Fibroblast of skin of scalp (primary cell): ENCODE measurements around the gene CYP2S1.

Experiments
- DNase-seq: peaks from one replicate; pipeline ENCODE4 v3.0.0-alpha.2; 2013

The CYP2S1 gene

DNA sequence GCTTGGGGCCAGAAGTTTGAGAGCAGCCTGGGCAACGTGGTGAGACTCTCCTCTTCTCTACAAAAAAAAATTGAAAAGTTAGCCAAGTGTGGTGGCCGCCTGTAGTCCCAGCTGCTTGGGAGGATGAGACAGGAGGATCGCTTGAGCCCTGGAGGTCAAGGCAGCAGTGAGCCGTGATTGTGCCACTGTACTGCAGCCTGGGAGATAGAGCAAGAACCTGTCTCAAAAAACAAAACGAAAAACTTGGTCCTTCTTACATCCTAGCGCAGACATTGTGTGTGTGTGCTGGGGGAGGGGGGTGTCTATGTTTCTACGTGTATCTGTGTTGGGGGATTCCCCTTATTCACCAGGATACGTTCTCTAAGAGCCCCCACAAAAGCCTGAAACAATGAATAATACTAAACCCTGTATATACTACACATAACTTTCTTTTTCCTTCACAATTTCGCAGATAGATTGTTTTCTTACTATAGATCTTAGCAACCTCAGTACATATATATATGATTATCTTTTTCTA, 33.9 kb downstream of the CYP2S1 start:
- no peak for DNase-seq

DNA sequence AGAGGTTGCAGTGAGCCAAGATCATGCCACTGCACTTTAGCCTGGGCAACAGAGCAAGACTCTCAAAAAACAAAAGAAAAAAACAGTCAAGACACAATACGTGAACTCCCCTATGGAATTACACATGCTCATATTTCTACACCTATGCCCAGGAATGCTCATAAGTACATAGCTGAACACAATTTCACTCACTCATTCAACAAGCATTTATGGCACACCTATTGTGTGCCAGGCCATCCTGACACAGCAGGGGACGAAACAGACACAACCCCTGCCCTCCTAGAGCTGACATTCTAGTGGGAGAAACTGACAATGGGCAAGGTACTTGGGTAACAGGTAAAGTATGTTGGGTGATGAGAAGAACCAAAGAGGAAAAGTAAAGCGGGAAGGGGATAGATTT, 35.5 kb downstream of the CYP2S1 start:
- no peak for DNase-seq

DNA sequence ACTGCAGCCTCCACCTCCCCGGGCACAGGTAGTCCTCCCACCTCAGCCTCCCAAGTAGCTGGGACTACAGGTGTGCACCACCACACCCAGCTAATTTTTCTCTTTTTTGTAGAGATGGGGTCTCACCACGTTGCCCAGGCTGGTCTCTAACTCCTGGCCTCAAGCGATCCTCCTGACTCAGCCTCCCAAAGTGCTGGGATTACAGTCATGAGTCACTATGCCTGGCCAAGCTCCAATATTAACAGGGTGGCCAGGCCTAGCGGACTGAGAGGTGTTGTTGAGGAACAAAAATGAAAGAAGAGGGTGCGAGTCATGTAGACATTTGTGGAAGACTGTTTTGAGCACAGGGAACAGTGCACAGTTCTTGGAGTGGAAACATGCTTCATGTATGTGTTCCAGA, 36.3 kb downstream of the CYP2S1 start:
- peak; percentile 58 for DNase-seq

DNA sequence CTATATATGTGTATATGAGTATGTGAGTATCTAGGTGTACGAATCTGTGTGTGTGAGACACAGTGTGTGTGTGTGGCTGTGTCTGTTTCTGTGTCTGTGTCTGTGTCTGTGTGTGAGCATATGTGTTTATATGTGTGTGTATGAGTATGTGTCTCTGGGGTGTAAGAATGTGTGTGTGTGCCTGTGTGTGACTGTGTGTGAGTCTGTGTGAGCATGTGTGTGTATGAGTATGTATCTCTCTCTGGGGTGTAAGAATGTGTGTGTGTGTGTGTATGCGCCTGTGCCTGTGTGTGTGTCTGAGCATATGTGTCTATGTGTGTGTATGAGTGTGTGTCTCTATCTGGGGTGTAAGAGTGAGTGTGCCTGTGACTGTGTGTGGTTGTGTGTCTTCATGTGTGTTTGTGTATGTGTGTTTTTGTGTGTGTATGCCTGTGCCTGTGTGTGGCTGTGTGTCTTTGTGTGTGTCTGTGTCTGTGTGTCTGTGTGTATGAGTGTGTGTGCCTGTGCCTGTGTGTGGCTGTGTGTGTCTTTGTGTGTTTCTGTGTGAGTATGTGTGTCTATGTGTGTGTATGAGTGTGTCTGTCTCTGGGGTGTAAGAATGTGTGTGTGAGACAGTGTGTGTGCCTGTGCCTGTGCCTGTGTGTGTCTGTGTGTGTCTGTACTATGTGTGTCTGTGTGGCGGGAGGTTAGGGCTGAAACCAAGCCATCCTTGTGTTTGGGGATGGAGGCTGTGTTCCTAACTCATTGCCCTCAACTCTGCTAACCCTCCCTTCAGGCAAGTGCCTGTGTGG, 37.2 kb downstream of the CYP2S1 start:
- no peak for DNase-seq

DNA sequence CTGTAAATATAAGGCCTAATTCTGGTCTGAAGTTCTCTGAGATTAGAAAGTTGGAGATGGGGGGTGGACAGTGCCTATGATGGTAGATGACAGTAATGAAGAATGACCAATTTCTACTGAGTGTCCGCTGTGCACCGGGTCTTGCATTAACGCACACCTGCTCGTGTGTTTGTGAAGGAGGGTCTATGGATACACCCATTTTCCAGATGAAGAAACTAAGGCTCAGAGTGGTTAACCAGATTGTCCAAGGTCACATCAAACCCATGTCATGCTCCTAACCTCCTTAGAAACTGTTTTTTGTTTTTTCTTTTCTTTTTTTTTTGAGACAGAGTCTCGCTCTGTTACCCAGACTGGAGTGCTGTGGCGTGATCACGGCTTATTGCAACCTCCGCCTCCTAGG, 39.7 kb downstream of the CYP2S1 start:
- no peak for DNase-seq

DNA sequence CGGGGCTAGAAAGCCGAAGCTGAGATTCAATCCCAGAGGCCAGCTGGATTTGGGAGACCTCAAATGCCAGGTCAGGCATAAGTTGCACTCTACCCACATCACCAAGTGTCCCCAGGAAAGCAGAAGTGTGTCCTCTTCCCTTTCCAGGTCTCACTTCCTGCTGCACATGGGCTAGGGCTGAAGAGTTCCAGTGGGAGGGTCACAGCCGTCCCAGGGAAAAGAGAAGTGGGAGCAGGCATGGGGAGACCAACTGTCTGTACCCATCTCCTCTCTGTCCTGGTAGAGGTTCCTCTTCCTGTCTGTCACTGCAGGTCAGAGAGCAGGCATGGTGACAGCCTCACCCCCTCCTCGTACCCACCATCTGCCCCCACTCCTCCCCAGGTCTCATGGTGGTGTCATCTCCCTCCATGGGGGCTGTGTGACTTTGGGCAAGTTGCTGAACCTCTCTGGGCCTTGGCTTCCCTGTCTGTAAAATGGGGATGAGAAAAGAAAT, 40.8 kb downstream of the CYP2S1 start:
- DNase-seq, result no peak

DNA sequence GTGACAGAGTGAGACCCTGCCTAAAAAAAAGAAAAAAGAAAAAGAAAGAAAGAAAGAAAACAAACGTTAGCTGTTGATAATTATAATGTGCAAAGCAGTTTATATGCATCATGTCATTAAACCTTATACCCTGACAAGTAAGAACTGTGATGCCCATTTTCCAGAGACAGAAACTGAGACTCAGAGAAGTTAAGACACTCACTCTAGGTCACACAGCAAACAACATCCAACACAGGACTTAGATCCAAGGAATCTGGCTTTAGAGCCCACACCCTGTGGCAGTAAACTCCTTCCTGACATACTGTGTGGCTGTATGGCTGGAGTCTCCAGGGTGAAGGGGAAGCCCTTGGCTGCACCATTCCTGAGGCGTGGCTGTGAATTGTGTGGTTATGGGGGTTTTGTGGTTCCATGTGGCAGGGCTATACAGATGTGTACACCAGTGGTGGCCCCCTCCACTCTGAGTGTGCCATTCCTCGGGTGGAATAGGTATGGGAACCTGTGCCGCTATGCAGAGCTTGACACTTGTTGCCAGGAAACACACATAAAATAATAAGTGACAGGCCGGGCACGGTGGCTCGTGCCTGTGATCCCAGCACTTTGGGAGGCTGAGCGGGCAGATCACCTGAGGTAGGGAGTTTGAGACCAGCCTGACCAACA, 41.6 kb downstream of the CYP2S1 start:
- no peak for DNase-seq

DNA sequence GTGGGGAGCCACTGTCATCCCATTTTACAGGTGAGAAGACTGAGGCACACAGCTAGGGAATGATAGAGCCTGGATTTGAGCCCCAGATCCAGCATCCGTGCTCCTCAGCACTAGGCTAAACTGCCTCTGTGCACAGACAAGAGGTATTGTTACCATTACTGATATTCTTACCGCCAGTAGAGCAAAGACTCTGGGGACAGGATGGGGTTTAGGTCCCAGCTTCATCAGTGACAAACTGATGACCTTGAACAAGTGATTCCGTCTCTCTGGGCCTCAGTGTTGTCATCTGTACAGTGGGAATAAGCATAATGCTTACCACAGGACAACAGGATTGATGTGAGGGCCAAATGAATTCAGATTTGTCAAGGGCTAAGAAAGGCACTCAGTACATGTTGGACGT, 42.5 kb downstream of the CYP2S1 start:
- no peak for DNase-seq

DNA sequence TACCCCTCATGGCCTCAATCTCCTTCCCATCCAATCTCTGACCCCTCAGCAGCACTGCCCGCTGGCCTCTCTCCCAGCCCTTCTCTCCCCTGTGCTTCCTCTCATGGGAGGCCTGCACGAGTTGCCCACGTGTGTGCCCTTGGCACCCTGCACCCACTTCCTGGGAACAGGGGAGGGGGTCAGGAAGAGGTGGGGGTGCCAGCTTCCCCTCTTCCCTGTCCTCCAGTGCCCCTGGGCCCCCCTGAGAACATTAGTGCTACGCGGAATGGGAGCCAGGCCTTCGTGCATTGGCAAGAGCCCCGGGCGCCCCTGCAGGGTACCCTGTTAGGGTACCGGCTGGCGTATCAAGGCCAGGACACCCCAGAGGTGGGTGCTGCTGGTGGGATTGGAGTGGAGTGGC, 45.2 kb downstream of the CYP2S1 start:
- no peak for DNase-seq

DNA sequence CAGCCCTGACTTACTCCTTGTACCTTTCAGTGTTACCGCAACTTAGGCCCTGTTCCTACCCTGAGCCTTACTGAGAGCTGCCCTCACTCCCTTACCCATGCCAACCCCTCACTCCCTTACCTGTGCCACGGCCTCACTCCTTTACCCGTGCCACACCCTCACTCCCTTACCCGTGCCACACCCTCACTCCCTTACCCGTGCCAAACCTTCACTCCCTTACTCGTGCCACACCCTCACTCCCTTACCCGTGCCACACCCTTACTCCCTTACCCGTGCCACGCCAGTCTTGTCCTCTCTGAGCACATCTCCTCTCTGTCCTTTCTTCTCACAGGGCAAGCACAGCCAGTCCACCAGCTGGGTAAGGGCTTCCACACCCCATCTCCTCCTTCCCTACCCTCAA, 46.3 kb downstream of the CYP2S1 start:
- no peak for DNase-seq

DNA sequence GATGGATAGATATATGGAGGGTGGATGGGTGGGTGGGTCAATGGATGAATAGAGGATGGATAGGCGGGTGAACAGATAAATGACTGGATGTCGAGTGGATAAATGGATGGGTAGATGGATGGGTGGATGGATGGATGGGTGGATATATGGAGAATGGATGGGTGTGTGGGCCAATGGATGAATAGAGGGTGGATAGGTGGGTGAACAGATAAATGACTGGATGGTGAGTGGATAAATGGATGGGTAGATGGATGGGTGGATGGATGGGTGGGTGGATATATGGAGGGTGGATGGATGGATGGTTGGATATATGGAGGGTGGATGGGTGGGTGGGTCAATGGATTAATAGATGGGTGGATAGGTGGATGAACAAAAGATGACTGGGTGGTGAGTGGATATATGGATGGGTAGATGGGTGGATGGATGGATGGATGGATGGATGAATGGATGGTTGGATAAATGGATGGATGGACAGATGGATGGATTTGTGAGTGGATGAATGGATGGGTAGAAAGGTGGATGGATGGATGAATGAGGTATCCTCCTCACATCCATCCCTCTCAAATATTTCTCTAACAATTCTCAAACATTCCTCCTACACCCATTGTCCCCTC, 47.0 kb downstream of the CYP2S1 start:
- DNase-seq, result no peak

DNA sequence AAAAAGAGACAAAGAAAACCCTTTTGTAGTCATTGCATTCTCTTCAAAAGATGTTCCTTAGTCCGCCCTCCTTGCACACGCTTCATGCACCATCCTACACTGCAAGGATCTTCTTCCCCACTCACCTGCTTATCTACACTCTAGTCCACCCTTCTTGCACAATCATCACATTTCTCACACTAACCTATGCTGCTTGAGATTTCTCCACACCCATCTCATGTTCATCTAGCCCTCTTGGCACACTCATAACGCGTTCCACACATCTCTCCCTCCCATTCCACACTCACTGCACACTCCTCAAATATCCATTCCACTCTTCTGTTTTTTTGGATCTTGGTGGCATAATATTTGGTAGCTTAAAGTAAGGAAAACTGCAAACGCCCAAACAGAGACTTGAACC, 48.8 kb downstream of the CYP2S1 start:
- DNase-seq, result no peak

DNA sequence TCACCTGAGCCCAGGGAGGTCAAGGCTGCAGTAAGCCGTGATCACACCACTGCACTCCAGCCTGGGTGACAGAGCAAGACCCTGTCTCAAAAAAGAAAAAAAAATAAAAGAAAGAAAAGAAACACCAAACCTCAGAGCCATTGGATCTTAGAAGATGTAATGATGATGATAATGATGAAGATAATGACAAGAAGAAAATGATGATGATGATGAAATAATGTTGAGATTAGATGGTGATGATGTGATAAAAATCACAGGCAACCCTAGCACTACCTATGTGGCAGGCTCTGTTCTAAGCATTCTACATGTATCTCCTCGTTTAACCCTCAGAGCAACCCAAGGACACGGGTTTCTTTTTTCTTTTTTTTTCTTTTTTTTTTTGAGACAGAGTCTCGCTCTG, 51.1 kb downstream of the CYP2S1 start:
- no peak for DNase-seq

DNA sequence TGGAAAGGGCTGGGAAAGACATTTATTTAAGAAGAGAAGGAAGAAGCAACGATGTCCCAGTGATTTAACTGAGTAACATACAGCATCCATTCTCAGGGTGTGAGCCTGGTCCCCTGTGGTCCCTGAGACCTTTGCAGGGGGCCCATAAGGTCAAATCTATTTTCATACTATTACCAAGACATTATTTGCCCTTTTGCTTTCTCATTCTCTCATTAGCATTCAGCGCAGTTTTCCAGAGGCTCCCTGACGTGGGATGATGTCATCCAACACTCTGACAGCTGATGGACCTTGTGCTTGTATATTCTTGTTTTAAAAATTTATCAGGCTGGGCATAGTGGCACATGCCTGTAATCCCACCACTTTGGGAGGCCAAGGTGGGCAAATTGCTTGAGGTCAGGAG, 52.8 kb downstream of the CYP2S1 start:
- no peak for DNase-seq

DNA sequence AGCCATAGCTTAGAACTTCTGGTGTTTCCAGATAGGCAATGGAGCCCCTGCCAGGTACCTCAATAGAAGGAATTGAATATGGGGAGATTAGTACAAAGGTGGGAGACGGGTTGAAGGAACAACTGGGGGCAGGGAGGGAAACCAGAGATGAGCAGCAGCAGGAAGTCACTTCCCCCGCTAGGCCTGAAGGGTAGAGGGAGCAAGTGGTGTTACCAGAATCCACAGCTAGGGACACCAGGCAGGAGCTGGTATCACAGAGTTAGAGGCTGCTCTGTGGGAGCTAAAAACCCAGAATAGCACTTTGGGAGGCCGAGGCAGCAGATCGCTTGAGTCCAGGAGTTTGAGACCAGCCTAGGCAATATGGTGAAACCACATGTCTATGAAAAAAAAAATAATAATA, 55.9 kb downstream of the CYP2S1 start:
- DNase-seq, result no peak

DNA sequence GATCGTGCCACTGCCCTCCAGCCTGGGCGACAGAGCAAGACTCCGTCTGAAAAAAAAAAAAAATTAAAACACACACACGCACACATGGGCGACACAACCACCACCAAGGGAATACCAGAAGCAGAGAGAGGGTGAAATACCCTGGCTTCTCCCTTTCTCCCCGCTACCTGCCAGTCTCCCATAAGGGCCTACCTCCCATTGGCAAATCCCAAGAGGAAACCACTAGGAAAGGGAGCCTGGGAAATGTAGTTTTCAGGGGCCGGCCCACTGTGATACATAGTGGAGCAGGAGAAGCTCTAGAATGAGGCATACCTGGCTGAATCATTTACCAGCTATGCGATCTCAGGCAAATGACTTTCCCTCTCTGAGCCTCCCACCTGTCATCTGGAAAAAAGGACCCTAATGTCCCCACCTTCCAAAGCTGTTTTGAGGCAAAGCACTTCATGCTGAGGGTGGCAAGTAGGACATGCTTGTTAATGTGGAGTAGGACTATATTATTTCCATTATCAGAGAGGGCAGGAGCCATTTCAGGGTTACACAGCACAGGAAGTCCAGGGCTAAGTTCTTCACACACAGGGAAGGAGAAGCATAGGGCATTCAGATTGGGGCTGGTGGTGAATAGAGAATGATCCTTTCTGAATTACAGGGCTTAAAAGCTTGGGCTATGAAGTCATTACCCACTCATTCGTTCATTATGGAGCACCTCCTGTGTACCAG, 56.8 kb downstream of the CYP2S1 start:
- no peak for DNase-seq

DNA sequence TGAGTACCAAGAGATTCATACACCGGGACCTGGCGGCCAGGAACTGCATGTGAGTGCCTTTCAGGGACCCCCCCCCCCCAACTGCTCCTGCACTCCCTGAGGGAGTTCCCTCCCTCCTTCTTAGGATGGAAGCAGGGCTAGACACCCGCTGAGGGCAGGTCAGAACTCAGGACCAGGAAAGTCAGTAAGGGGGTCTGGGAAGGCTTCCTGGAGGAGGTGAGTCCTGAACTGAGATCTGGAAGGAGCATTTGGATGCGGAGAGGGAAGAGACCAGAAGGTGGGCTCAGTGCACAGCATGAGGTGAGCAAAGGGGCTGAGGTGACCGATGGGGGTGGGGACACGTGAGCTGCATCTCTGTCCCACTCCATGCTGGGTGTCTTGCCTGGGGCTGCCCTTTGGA, 60.6 kb downstream of the CYP2S1 start:
- DNase-seq, result no peak

DNA sequence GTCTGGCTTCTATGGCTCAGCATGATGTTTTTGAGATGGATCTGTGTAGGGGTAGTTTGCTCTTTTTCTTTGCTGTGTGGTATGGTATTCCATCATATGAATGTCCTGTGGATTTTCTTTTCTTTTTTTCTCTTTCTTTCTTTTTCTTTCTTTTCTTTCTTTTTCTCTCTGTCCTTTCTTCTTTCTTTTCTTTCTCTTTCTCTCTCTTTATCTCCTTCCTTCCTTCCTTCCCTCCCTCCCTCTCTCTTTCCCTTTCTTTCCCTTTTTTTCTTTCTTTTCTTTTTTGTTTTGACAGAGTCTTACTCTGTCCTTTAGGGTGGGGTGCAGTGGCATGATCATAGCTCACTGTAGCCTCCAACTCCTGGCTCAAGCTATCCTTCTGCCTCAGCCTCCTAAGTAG, 62.2 kb downstream of the CYP2S1 start:
- DNase-seq, result no peak
